ENCODE measurements around the gene INS.

The INS gene

DNA sequence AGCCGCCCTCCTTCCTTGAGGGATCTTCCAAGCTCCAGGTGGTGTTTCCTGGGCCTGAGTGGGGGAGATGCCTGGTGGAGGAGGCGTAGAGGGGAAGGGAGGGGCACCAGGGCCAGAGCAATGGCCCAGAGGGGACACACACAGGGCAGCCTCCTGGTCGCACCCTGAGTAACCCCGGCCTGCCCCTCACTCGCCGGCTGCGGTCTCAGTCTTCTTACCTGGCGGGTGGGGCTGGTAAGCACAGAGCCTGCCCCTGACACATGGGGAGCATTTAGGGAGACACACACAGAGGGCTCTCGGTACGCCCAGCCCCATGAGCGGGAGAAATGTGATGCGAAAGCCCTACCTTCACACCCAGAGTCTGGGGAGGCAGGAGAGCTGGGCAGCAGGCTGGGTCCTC lies 45.7 kb downstream of the INS start:
- no peaks in the 10 kb centered on the region for H3K9me3 ChIP-seq
- 0 out of 2 replicates have a peak, but pooled peaks cover under 1% of the 10 kb centered on the region for H3K4me1 ChIP-seq
- no peak overlapping the region for H3K4me3 ChIP-seq (ENCODE audit: low read depth, low read length)
- TF ChIP-seq, protein P1, sequence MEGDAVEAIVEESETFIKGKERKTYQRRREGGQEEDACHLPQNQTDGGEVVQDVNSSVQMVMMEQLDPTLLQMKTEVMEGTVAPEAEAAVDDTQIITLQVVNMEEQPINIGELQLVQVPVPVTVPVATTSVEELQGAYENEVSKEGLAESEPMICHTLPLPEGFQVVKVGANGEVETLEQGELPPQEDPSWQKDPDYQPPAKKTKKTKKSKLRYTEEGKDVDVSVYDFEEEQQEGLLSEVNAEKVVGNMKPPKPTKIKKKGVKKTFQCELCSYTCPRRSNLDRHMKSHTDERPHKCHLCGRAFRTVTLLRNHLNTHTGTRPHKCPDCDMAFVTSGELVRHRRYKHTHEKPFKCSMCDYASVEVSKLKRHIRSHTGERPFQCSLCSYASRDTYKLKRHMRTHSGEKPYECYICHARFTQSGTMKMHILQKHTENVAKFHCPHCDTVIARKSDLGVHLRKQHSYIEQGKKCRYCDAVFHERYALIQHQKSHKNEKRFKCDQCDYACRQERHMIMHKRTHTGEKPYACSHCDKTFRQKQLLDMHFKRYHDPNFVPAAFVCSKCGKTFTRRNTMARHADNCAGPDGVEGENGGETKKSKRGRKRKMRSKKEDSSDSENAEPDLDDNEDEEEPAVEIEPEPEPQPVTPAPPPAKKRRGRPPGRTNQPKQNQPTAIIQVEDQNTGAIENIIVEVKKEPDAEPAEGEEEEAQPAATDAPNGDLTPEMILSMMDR (IDR thresholded peaks at IDR 0.05; ENCODE audit: low read depth, low read length), result no peak
- no peak for DNase-seq
- H3K27me3 ChIP-seq, result no peaks in the 10 kb centered on the region
- H3K36me3 ChIP-seq, result no peaks in the 10 kb centered on the region

DNA sequence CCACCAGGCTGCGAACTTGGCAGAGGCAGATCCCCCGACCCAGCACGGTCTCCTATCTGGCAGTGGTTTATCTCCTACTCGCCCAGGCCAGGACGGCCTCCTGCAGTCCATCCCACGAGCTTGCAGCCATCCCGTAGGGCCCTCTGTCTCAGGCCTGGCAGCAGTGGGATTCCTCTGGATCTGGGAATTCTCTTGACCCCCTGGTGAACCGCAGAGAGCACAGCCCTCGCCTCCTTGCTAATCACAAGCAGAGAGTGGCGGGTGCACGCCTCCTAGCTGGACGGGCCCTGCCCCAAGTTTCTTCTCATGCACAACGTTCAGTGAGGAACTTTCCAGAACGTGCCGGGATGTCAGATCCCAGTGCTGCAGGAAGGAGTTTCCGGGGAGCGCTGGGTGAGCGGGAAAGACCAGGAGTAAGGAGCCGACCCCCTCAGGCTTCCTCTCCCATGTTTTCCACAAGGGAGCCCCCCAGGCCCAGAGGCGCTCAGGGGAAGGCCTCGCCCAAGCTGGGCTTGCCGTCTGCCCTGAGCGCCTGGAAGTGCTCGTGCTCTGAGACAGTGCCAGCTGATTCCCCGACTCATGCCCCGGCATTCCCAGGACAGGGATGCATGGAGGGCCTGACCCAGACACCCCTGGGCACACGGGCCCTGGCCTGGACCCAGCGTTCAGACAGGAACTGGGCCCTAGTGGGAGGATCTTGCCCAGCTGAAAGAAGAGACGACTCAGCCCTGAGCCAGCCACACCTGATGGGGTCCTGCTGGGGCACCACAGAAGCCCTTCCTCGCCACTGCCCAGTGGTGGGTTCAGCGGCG lies 46.4 kb downstream of the INS start:
- TF ChIP-seq, protein P1 (IDR thresholded peaks at IDR 0.05; ENCODE audit: low read depth, low read length), result no peak

DNA sequence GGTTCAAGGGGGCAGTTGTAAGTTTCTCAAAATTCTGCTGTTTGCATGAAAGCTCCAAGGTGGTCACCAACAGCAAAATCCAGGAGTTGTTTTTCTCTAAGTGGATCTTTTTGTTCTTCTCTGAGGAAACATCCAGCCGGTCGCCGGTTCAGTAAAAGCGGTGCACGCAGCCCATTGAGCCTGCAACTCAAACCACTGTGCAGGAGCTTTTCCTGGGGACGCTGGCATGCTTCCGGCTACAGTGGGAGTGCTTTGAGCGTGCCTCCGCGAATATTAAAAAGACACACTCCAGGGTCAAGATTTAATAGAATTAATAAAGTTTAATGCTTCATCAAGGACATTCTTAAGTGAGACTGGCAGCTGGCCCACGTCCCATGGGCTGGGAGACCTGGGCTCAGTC lies 47.2 kb downstream of the INS start:
- Histone ChIP-seq H3K4me3 (ENCODE audit: low read depth, low read length) (no peak overlapping the region), H3K27me3 (no peaks in the 10 kb centered on the region), H3K36me3 (no peaks in the 10 kb centered on the region), H3K4me1 (no peaks in the 10 kb centered on the region), H3K9me3 (no peaks in the 10 kb centered on the region)
- TF ChIP-seq, protein P1 (IDR thresholded peaks at IDR 0.05; ENCODE audit: low read depth, low read length), result no peak
- no peak for DNase-seq

More for the DNA sequence above, 46.4 kb downstream of the INS start:
- Histone ChIP-seq H3K4me3 (ENCODE audit: low read depth, low read length) (no peak overlapping the region), H3K4me1 (no peaks in the 10 kb centered on the region), H3K36me3 (no peaks in the 10 kb centered on the region), H3K9me3 (no peaks in the 10 kb centered on the region), H3K27me3 (no peaks in the 10 kb centered on the region)
- DNase-seq, result no peak

DNA sequence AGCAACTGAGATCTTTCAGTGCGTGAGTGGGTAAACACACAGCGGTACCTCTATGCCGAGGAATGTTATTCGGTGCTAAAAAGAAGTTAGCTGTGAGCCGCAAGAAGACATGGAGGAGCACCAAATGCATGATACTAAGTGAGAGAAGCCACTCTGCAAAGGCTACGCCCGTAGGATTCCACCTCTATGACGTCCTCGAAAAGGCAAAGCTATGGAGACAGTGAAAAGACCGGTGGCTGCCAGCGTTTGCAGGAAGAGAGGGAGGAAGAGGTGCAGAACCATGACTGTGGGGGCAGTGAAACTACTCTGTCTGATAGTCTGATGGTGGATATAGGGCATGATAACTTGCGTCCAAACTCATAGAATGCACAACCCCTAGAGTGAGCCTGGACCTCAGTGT lies 50.5 kb downstream of the INS start:
- H3K27me3 ChIP-seq, result no peaks in the 10 kb centered on the region
- no peak overlapping the region for H3K4me3 ChIP-seq (ENCODE audit: low read depth, low read length)
- H3K9me3 ChIP-seq, result no peaks in the 10 kb centered on the region
- TF ChIP-seq, protein P1 (IDR thresholded peaks at IDR 0.05; ENCODE audit: low read depth, low read length), result no peak
- H3K4me1 ChIP-seq, result no peaks in the 10 kb centered on the region
- no peak for DNase-seq
- H3K36me3 ChIP-seq, result no peaks in the 10 kb centered on the region
